DMS153 treated with DMSO at 0.1 percent for 48 hours (cell line): ENCODE measurements around the gene FAM186B.

Experiments used
- DNase-seq: peaks from one replicate; lab custom pipeline; 2025; ENCODE audit not compliant: unreplicated experiment; lab: John Stamatoyannopoulos, UW

The FAM186B gene

GRCh38 chr12:49553512-49554088 is 51.8 kb downstream of the FAM186B start:
- peak; percentile 60 for DNase-seq

GRCh38 chr12:49552899-49553298 is 52.5 kb downstream of the FAM186B start:
- DNase-seq = no peak

- DNase-seq = no peak
Measured at GRCh38 chr12:49552425-49552824, 53.0 kb downstream of the FAM186B start.

GRCh38 chr12:49552014-49552413 is 53.4 kb downstream of the FAM186B start:
- DNase-seq = no peak

GRCh38 chr12:49550693-49551252 is 54.7 kb downstream of the FAM186B start:
- DNase-seq = no peak

- peak; percentile 47 for DNase-seq
Measured at GRCh38 chr12:49549735-49550692, 55.4 kb downstream of the FAM186B start.

- DNase-seq = peak; percentile 25
Measured at GRCh38 chr12:49548822-49549648, 56.4 kb downstream of the FAM186B start.

GRCh38 chr12:49548481-49548821 is 57.0 kb downstream of the FAM186B start:
- DNase-seq = no peak

GRCh38 chr12:49547090-49547690 is 58.2 kb downstream of the FAM186B start:
- no peak for DNase-seq

GRCh38 chr12:49546481-49546880 is 59.0 kb downstream of the FAM186B start:
- DNase-seq = no peak

- no peak for DNase-seq
Measured at GRCh38 chr12:49545815-49546214, 59.6 kb downstream of the FAM186B start.

GRCh38 chr12:49543914-49544815 is 61.3 kb downstream of the FAM186B start:
- DNase-seq = no peak

GRCh38 chr12:49543221-49543913 is 62.1 kb downstream of the FAM186B start:
- DNase-seq = no peak

GRCh38 chr12:49542592-49543160 is 62.8 kb downstream of the FAM186B start:
- DNase-seq = no peak

GRCh38 chr12:49541911-49542505 is 63.4 kb downstream of the FAM186B start:
- DNase-seq = no peak

GRCh38 chr12:49541140-49541861 is 64.1 kb downstream of the FAM186B start:
- DNase-seq = no peak

GRCh38 chr12:49540229-49541139 is 65.0 kb downstream of the FAM186B start:
- no peak for DNase-seq
